Mesenchymal stem cell (in vitro differentiated cells and primary cell): ENCODE measurements around the gene VPS51.

Experiments
- DNase-seq: peaks from one replicate; pipeline ENCODE4 v3.0.0-alpha.2; 2013
- H2AFZ ChIP-seq: one replicate; pipeline ENCODE4 v1.6.1; 2013; ENCODE audit warnings: low read depth, mild to moderate bottlenecking, control low read depth, inconsistent platforms, low read length, moderate library complexity
- H2AK5ac ChIP-seq: 2 replicates; pipeline ENCODE4 v1.6.1; 2013; ENCODE audit warnings: low read length, moderate library complexity, mild to moderate bottlenecking, inconsistent platforms; ENCODE audit not compliant: severe bottlenecking
- H2BK120ac ChIP-seq: one replicate; pipeline ENCODE4 v1.6.1; 2013; ENCODE audit warnings: low read depth, mild to moderate bottlenecking, inconsistent platforms, low read length, moderate library complexity
- H2BK12ac ChIP-seq, 2 experiments: one replicate each; pipeline ENCODE4 v1.6.1; 2013; ENCODE audit warnings: inconsistent platforms in 2 of 2, low read length in 2 of 2, mild to moderate bottlenecking in 2 of 2, moderate library complexity in 2 of 2, control low read depth in 1 of 2
- H2BK15ac ChIP-seq: one replicate; pipeline ENCODE4 v1.6.1; 2013; ENCODE audit warnings: mild to moderate bottlenecking, low read depth, inconsistent platforms; ENCODE audit not compliant: poor library complexity, severe bottlenecking
- H2BK5ac ChIP-seq: 2 replicates; pipeline ENCODE4 v1.6.1; 2013; ENCODE audit warnings: low read depth, mild to moderate bottlenecking, low read length, control low read depth, inconsistent platforms; ENCODE audit not compliant: poor library complexity, severe bottlenecking
- H3K14ac ChIP-seq, 2 experiments: one replicate each; pipeline ENCODE4 v1.6.1; 2013; ENCODE audit warnings: inconsistent platforms in 2 of 2, low read length in 2 of 2, control low read depth in 1 of 2, mild to moderate bottlenecking in 1 of 2, moderate library complexity in 1 of 2
- H3K18ac ChIP-seq, 2 experiments: one replicate each; pipeline ENCODE4 v1.6.1; 2013; ENCODE audit warnings: inconsistent platforms in 2 of 2, low read length in 2 of 2, control low read depth in 1 of 2, low read depth in 1 of 2, mild to moderate bottlenecking in 1 of 2
- H3K23ac ChIP-seq, 2 experiments: one replicate each; pipeline ENCODE4 v1.6.1; 2013; ENCODE audit warnings: inconsistent platforms in 2 of 2, low read length in 2 of 2, mild to moderate bottlenecking in 2 of 2, moderate library complexity in 2 of 2, control low read depth in 1 of 2
- H3K27ac ChIP-seq: 2 replicates; pipeline ENCODE4 v1.5.1; 2013; ENCODE audit warnings: mild to moderate bottlenecking, moderate library complexity, low read length, control low read depth, inconsistent platforms; ENCODE audit not compliant: poor library complexity, severe bottlenecking
- H3K27me3 ChIP-seq, 2 experiments: 2 replicates each; pipeline versions ENCODE4 v1.6.1 to v1.7.0; 2013; ENCODE audit warnings: low read length in 2 of 2, mild to moderate bottlenecking in 2 of 2, moderate library complexity in 2 of 2, control low read depth in 1 of 2, inconsistent platforms in 1 of 2; ENCODE audit not compliant: control insufficient read depth in 1 of 2, insufficient read depth in 1 of 2
- H3K36me3 ChIP-seq, 2 experiments: 2 replicates each; pipeline versions ENCODE4 v1.6.1 to v1.7.0; 2013; ENCODE audit warnings: low read length in 2 of 2, control low read depth in 1 of 2, inconsistent platforms in 1 of 2, low read depth in 1 of 2, mild to moderate bottlenecking in 1 of 2; ENCODE audit not compliant: insufficient read depth in 2 of 2, control insufficient read depth in 1 of 2
- H3K4ac ChIP-seq, 2 experiments: one replicate each; pipeline ENCODE4 v1.6.1; 2013; ENCODE audit warnings: inconsistent platforms in 2 of 2, low read length in 2 of 2, mild to moderate bottlenecking in 2 of 2, moderate library complexity in 2 of 2, control low read depth in 1 of 2, low read depth in 1 of 2
- H3K4me1 ChIP-seq: 2 replicates; pipeline ENCODE4 v1.6.1; 2013; ENCODE audit warnings: low read depth, low read length, control low read depth; ENCODE audit not compliant: control insufficient read depth, insufficient read depth
- H3K4me2 ChIP-seq: 2 replicates; pipeline ENCODE4 v1.6.1; 2013; ENCODE audit warnings: low read length, mild to moderate bottlenecking, inconsistent platforms; ENCODE audit not compliant: poor library complexity, severe bottlenecking
- H3K4me3 ChIP-seq, 2 experiments: 2 replicates each; pipeline versions ENCODE4 v1.5.1 to v1.7.0; 2013; ENCODE audit warnings: low read length in 2 of 2, mild to moderate bottlenecking in 2 of 2, control low read depth in 1 of 2, low read depth in 1 of 2; ENCODE audit not compliant: insufficient read depth in 1 of 2
- H3K79me1 ChIP-seq: replicated peaks from 2 replicates; pipeline ENCODE4 v1.6.1; 2013; ENCODE audit warnings: mild to moderate bottlenecking, control low read depth, low read length, inconsistent platforms; ENCODE audit not compliant: poor library complexity, severe bottlenecking
- H3K9ac ChIP-seq: 2 replicates; pipeline ENCODE4 v1.7.0; 2013; ENCODE audit warnings: mild to moderate bottlenecking, low read length, moderate library complexity
- H3K9me3 ChIP-seq: 2 replicates; pipeline ENCODE4 v1.7.0; 2013; ENCODE audit warnings: mild to moderate bottlenecking, low read length; ENCODE audit not compliant: control insufficient read depth
- H4K8ac ChIP-seq: one replicate; pipeline ENCODE4 v1.6.1; 2013; ENCODE audit warnings: inconsistent platforms, mild to moderate bottlenecking, low read length, moderate library complexity
- H4K91ac ChIP-seq: one replicate; pipeline ENCODE4 v1.6.1; 2013; ENCODE audit warnings: mild to moderate bottlenecking, low read length, inconsistent platforms
- WGBS: methylation state at CpG from one replicate; pipeline ENCODE4 v1.1.7; 2013; ENCODE audit warnings: mixed read lengths; 5-methylcytosine and 5-hydroxymethylcytosine counted together

Gene VPS51

DNA sequence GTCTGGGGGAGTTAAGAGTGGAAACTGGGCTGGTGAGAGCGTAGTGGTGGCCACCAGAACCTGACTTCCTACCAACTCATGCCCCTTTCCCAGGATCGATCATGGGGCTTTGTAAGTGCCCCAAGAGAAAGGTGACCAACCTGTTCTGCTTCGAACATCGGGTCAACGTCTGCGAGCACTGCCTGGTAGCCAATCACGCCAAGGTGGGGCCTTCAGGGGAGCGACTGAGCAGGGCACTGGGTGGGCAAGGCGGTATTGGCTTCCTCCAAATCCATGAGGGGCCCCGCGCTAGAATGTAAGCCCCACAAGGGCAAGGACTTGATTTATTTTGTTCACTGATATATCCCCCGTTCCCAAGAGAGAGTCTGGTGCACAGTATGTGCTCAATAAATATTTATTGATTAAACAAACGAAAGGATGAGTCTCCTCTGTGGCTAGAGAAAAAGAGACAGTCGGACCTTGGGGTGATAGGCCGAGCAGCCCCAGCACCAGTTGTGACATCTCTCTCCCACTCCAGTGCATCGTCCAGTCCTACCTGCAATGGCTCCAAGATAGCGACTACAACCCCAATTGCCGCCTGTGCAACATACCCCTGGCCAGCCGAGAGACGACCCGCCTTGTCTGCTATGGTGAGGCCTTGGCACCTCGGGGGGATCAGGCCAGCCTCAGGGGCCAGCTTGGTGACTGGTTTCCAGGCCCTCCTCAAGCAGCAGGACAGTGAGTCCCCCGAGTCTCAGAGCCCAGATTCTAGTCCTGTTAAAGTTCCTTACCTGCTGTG lies 11.2 kb upstream of the VPS51 start:
- no peaks in the 10 kb centered on the region for H3K9me3 ChIP-seq
- WGBS = 57% methylated on average over 22 of the region's 23 CpGs
- peak overlapping the region in 1 of 2 experiments; percentile 90 for H3K14ac ChIP-seq
- H3K4me3 ChIP-seq = peak overlapping the region; percentile 86 to 89
- peak overlapping the region; percentile 9 for H2BK120ac ChIP-seq
- DNase-seq = no peak
- H4K8ac ChIP-seq = peak overlapping the region; percentile 94
- no peaks in the 10 kb centered on the region for H3K27me3 ChIP-seq
- peak overlapping the region; percentile 52 to 94 for H3K18ac ChIP-seq
- H2BK5ac ChIP-seq = no peak overlapping the region
- peak overlapping the region; percentile 94 for H3K9ac ChIP-seq
- H3K23ac ChIP-seq = peak overlapping the region in 1 of 2 experiments; percentile 23
- peaks cover 45 to 48% of the 10 kb centered on the region in 2 experiments for H3K36me3 ChIP-seq
- H4K91ac ChIP-seq = peak overlapping the region; percentile 64
- H3K4me2 ChIP-seq = peak overlapping the region; percentile 83
- peak overlapping the region; percentile 25 to 64 for H2BK12ac ChIP-seq
- peak overlapping the region; percentile 16 for H3K27ac ChIP-seq
- peak overlapping the region in 1 of 2 experiments; percentile 93 for H3K4ac ChIP-seq
- H2AFZ ChIP-seq = peak overlapping the region; percentile 56
- H2BK15ac ChIP-seq = no peak overlapping the region
- H3K4me1 ChIP-seq = peaks cover 11% of the 10 kb centered on the region
- H2AK5ac ChIP-seq = peak overlapping the region; percentile 17
- peaks cover 37% of the 10 kb centered on the region for H3K79me1 ChIP-seq

- WGBS = 94% methylated on average over 4 of the region's 4 CpGs
- H2BK5ac ChIP-seq = no peak overlapping the region
- H2BK120ac ChIP-seq = no peak overlapping the region
- H3K4me2 ChIP-seq = no peak overlapping the region
- no peak overlapping the region for H2AFZ ChIP-seq
- H4K8ac ChIP-seq = no peak overlapping the region
- no peak overlapping the region for H2BK12ac ChIP-seq
- H3K36me3 ChIP-seq = peaks cover 43 to 51% of the 10 kb centered on the region in 2 experiments
- no peak for DNase-seq
- peaks cover 11% of the 10 kb centered on the region for H3K4me1 ChIP-seq
- H3K4ac ChIP-seq = no peak overlapping the region
- peaks cover 33% of the 10 kb centered on the region for H3K79me1 ChIP-seq
- H3K4me3 ChIP-seq = peak overlapping the region in 1 of 2 experiments; percentile 89
- no peak overlapping the region for H4K91ac ChIP-seq
- no peaks in the 10 kb centered on the region for H3K27me3 ChIP-seq
- no peak overlapping the region for H2BK15ac ChIP-seq
- no peak overlapping the region for H3K23ac ChIP-seq
- H3K18ac ChIP-seq = no peak overlapping the region
- peak overlapping the region; percentile 94 for H3K9ac ChIP-seq
- H2AK5ac ChIP-seq = no peak overlapping the region
- H3K9me3 ChIP-seq = no peaks in the 10 kb centered on the region
- no peak overlapping the region for H3K14ac ChIP-seq
- H3K27ac ChIP-seq = no peak overlapping the region
Observed at GRCh38 chr11:65085446-65085845, 10.6 kb upstream of the VPS51 start.

- Histone ChIP-seq H2BK15ac (no peak overlapping the region), H3K9ac (no peak overlapping the region), H3K4ac (no peak overlapping the region), H4K91ac (no peak overlapping the region), H2BK5ac (no peak overlapping the region), H3K36me3 (peaks cover 46 to 53% of the 10 kb centered on the region in 2 experiments), H3K79me1 (peaks cover 28% of the 10 kb centered on the region), H2BK12ac (no peak overlapping the region), H2BK120ac (no peak overlapping the region), H4K8ac (no peak overlapping the region), H3K4me2 (no peak overlapping the region), H3K14ac (no peak overlapping the region), H3K27ac (no peak overlapping the region), H2AFZ (no peak overlapping the region), H3K4me3 (no peak overlapping the region), H3K27me3 (no peaks in the 10 kb centered on the region), H3K4me1 (peaks cover 11% of the 10 kb centered on the region), H3K9me3 (no peaks in the 10 kb centered on the region), H2AK5ac (no peak overlapping the region), H3K18ac (no peak overlapping the region), H3K23ac (no peak overlapping the region)
- WGBS = 99% methylated on average over 9 of the region's 9 CpGs
- DNase-seq = no peak
Observed at GRCh38 chr11:65086809-65087208, 9.2 kb upstream of the VPS51 start.

- H2BK120ac ChIP-seq = no peak overlapping the region
- H3K4me3 ChIP-seq = no peak overlapping the region
- H3K9me3 ChIP-seq = no peaks in the 10 kb centered on the region
- H3K9ac ChIP-seq = no peak overlapping the region
- H3K27me3 ChIP-seq = no peaks in the 10 kb centered on the region
- no peak overlapping the region for H2BK15ac ChIP-seq
- peaks cover 24% of the 10 kb centered on the region for H3K79me1 ChIP-seq
- no peak for DNase-seq
- H2AFZ ChIP-seq = no peak overlapping the region
- H3K18ac ChIP-seq = no peak overlapping the region
- no peak overlapping the region for H3K4ac ChIP-seq
- H2AK5ac ChIP-seq = no peak overlapping the region
- H3K36me3 ChIP-seq = peaks cover 46 to 53% of the 10 kb centered on the region in 2 experiments
- no peak overlapping the region for H3K14ac ChIP-seq
- no peak overlapping the region for H3K27ac ChIP-seq
- no peak overlapping the region for H4K91ac ChIP-seq
- H3K4me2 ChIP-seq = no peak overlapping the region
- 93% methylated on average over 11 of the region's 11 CpGs for WGBS
- H3K4me1 ChIP-seq = peaks cover 11% of the 10 kb centered on the region
- no peak overlapping the region for H2BK12ac ChIP-seq
- no peak overlapping the region for H4K8ac ChIP-seq
- H2BK5ac ChIP-seq = no peak overlapping the region
- H3K23ac ChIP-seq = no peak overlapping the region
Observed at GRCh38 chr11:65087216-65087615, 8.8 kb upstream of the VPS51 start.
